Gastroesophageal sphincter (tissue), 4 donors: Measurements from ENCODE around the gene AKAP13. TPM values are rescaled to one million over a fixed set of nuclear protein-coding genes. Genes with fewer than 3 reads are reported as not detected.

ENCODE experiments used
- ATAC-seq: fragments of 150-250 bp; one replicate; pipeline ENCODE4 v1.9.1; 2016; ENCODE audit warnings: mild to moderate bottlenecking, moderate library complexity
- H3K27ac ChIP-seq, 4 donors: fragments of 200-600 bp; sonication (generic) in 3 of 4; 1 replicate in 3 of 4; 2 replicates in 1 of 4; pipeline ENCODE4 v1.5.1; 2016 to 2019
- H3K27me3 ChIP-seq: fragments of 200-600 bp; sonication (generic); one replicate; pipeline ENCODE4 v1.5.1; 2019
- H3K36me3 ChIP-seq, 2 donors: fragments of 200-600 bp; sonication (generic); one replicate each; pipeline ENCODE4 v1.5.1; 2019; ENCODE audit warnings: control low read depth in 1 of 2
- H3K4me1 ChIP-seq, 3 donors: fragments of 200-600 bp; sonication (generic); 1 replicate in 2 of 3; 2 replicates in 1 of 3; pipeline ENCODE4 v1.5.1; 2016 to 2019; ENCODE audit warnings: control low read depth in 2 of 3
- H3K4me3 ChIP-seq, 2 donors: fragments of 200-600 bp; sonication (generic); one replicate each; pipeline ENCODE4 v1.5.1; 2019; ENCODE audit warnings: mild to moderate bottlenecking in 1 of 2, moderate library complexity in 1 of 2
- H3K9me3 ChIP-seq, 3 donors: fragments of 200-600 bp; sonication (generic); one replicate each; pipeline ENCODE4 v1.5.1; 2017 to 2019; ENCODE audit warnings: control low read depth in 2 of 3
- CTCF ChIP-seq, 4 experiments: fragments of 200-600 bp in 2 of 4; fragments of 450-650 bp in 2 of 4; sonication (generic) in 1 of 4; IDR thresholded peaks; one replicate each; pipeline ENCODE4 v1.5.1; 2017 to 2019; ENCODE audit warnings: antibody characterized with exemption in 4 of 4, mild to moderate bottlenecking in 2 of 4, moderate library complexity in 2 of 4
- EP300 ChIP-seq: sonication (generic); formaldehyde crosslinking; IDR thresholded peaks from one replicate; pipeline ENCODE4 v1.6.1; 2017; ENCODE audit warnings: antibody characterized with exemption, mild to moderate bottlenecking
- POLR2A ChIP-seq, 2 donors: fragments of 450-650 bp; IDR thresholded peaks; one replicate each; pipeline ENCODE4 v1.6.1; 2017; ENCODE audit warnings: antibody characterized with exemption in 2 of 2, mild to moderate bottlenecking in 2 of 2, moderate library complexity in 1 of 2
- POLR2AphosphoS5 ChIP-seq: sonication (generic); formaldehyde crosslinking; IDR thresholded peaks from one replicate; pipeline ENCODE4 v1.6.1; 2017; ENCODE audit warnings: antibody characterized with exemption
- WGBS, 2 donors: methylation state at CpG; one replicate each; pipeline ENCODE4 v1.1.5; 2018; ENCODE audit warnings: low coverage in 1 of 2; 5-methylcytosine and 5-hydroxymethylcytosine counted together
- total RNA-seq, 4 donors: library from RNA; depleted of rRNA; stranded (reverse); fragments of >200 nt; gene quantifications; one replicate each; pipeline ENCODE4 v1.1.0, GENCODE V29; 2016

AKAP13 gene
- total RNA-seq, 4 donors from 2014 or later, result 196 to 252 (median 215) TPM

GRCh38 chr15:85752124-85752475 lies 371.7 kb downstream of the AKAP13 start:
- Histone ChIP-seq H3K4me1 (peaks cover 0 to 73% (median 44%) of the 10 kb centered on the region in 3 donors), H3K4me3 (no peak overlapping the region), H3K9me3 (no peaks in the 10 kb centered on the region), H3K36me3 (peaks cover 0 to 18% of the 10 kb centered on the region in 2 donors), H3K27me3 (no peaks in the 10 kb centered on the region), H3K27ac (peak overlapping the region in 3 of 4 donors; percentile 79 to 88 (median 80))
- ATAC-seq, result no peak
- no peak for TF ChIP-seq POLR2AphosphoS5
- TF ChIP-seq POLR2A (IDR thresholded peaks at IDR 0.05), result no peak
- no peak for TF ChIP-seq EP300
- no peak for TF ChIP-seq CTCF (IDR thresholded peaks at IDR 0.05)
- 100% methylated on average over 1 of the region's 15 CpGs; no CpG with 5 or more reads in 1 of the 2 donors for WGBS, 2 donors

GRCh38 chr15:85752491-85752961 lies 372.1 kb downstream of the AKAP13 start:
- no peak for ATAC-seq
- H3K27ac ChIP-seq, result peak overlapping the region in 2 of 4 donors; percentile 46 to 80
- H3K4me1 ChIP-seq, result peaks cover 0 to 74% (median 44%) of the 10 kb centered on the region in 3 donors

GRCh38 chr15:85753261-85753660 lies 372.9 kb downstream of the AKAP13 start:
- WGBS, 2 donors, result 100% methylated on average over 1 of the region's 1 CpG; no CpG with 5 or more reads in 1 of the 2 donors
- Histone ChIP-seq H3K36me3 (peaks cover 0 to 14% of the 10 kb centered on the region in 2 donors), H3K4me1 (peaks cover 0 to 75% (median 41%) of the 10 kb centered on the region in 3 donors), H3K27ac (no peak overlapping the region), H3K9me3 (no peaks in the 10 kb centered on the region), H3K4me3 (no peak overlapping the region), H3K27me3 (no peaks in the 10 kb centered on the region)
- no peak for ATAC-seq
- no peak for TF ChIP-seq CTCF (IDR thresholded peaks at IDR 0.05)
- no peak for TF ChIP-seq POLR2A (IDR thresholded peaks at IDR 0.05)
- no peak for TF ChIP-seq POLR2AphosphoS5
- no peak for TF ChIP-seq EP300

More at GRCh38 chr15:85752491-85752961, 372.1 kb downstream of the AKAP13 start:
- peaks cover 0 to 14% of the 10 kb centered on the region in 2 donors for H3K36me3 ChIP-seq
- 20 to 70% methylated on average over 2 of the region's 8 CpGs for WGBS, 2 donors
- no peak for TF ChIP-seq CTCF (IDR thresholded peaks at IDR 0.05)
- TF ChIP-seq POLR2AphosphoS5, result no peak
- TF ChIP-seq POLR2A (IDR thresholded peaks at IDR 0.05), result no peak
- no peak for TF ChIP-seq EP300
- no peaks in the 10 kb centered on the region for H3K27me3 ChIP-seq
- no peak overlapping the region for H3K4me3 ChIP-seq
- no peaks in the 10 kb centered on the region for H3K9me3 ChIP-seq

- 92 to 100% methylated on average over 1 to 3 of the region's 10 CpGs for WGBS, 2 donors
- peaks cover 0 to 71% (median 35%) of the 10 kb centered on the region in 3 donors for H3K4me1 ChIP-seq
These were observed 373.5 kb downstream of the AKAP13 start for GRCh38 chr15:85753791-85754452.

More at GRCh38 chr15:85753791-85754452, 373.5 kb downstream of the AKAP13 start:
- no peak for ATAC-seq
- H3K9me3 ChIP-seq, result no peaks in the 10 kb centered on the region
- H3K27me3 ChIP-seq, result no peaks in the 10 kb centered on the region
- H3K36me3 ChIP-seq, result peaks cover 0 to 14% of the 10 kb centered on the region in 2 donors
- H3K27ac ChIP-seq, result no peak overlapping the region
- no peak overlapping the region for H3K4me3 ChIP-seq
- TF ChIP-seq POLR2A (IDR thresholded peaks at IDR 0.05) (no peak), CTCF (IDR thresholded peaks at IDR 0.05) (no peak), POLR2AphosphoS5 (no peak), EP300 (no peak)
